Testis (tissue), 2 donors: ENCODE results near the gene PDE6D.

ENCODE experiments used
- POLR2A ChIP-seq: fragments of 450-650 bp; IDR thresholded peaks from one replicate; pipeline ENCODE4 v1.6.1; 2017; ENCODE audit warnings: antibody characterized with exemption, mild to moderate bottlenecking, moderate library complexity
- TF ChIP-seq, protein P1 (sequence below), 3 experiments: fragments of 450-650 bp in 2 of 3; fragments of 200-600 bp in 1 of 3; sonication (generic) in 1 of 3; IDR thresholded peaks; one replicate each; pipeline ENCODE4 v1.5.1; 2016 to 2019; ENCODE audit warnings: antibody characterized with exemption in 3 of 3, mild to moderate bottlenecking in 2 of 3, moderate library complexity in 1 of 3

GRCh38 chr2:231706731-231707624 is 74.1 kb downstream of the PDE6D start:
- peak; percentile 70 for TF ChIP-seq POLR2A
- TF ChIP-seq, protein P1, sequence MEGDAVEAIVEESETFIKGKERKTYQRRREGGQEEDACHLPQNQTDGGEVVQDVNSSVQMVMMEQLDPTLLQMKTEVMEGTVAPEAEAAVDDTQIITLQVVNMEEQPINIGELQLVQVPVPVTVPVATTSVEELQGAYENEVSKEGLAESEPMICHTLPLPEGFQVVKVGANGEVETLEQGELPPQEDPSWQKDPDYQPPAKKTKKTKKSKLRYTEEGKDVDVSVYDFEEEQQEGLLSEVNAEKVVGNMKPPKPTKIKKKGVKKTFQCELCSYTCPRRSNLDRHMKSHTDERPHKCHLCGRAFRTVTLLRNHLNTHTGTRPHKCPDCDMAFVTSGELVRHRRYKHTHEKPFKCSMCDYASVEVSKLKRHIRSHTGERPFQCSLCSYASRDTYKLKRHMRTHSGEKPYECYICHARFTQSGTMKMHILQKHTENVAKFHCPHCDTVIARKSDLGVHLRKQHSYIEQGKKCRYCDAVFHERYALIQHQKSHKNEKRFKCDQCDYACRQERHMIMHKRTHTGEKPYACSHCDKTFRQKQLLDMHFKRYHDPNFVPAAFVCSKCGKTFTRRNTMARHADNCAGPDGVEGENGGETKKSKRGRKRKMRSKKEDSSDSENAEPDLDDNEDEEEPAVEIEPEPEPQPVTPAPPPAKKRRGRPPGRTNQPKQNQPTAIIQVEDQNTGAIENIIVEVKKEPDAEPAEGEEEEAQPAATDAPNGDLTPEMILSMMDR (IDR thresholded peaks at IDR 0.05): peak; percentile 75 to 89 (median 88)
